ENCODE data around the gene AMOT.

Gene AMOT

DNA sequence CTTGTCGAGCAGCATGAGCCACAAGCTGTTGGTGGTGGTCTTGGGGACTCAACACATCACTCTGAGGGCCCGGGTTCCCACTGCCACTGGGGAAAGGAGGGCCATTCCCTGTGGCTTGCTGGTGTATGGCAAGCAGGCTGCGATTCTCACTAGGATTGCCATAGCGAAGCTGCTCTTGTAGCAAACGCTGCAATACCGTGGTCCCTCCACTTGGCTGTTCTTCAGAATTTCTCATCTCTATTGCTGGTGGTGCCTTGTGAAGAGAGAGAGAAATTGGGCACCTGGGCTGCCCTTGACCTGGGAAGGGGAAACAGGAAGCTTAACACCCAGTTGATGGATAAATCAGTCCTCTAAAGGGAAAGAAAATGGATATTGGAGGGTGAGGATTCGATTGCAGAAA is 17.7 kb downstream of the AMOT start:
- no peak for TF ChIP-seq FOXM1 (IDR thresholded peaks at IDR 0.05; ENCODE audit: borderline replicate concordance, low read depth)
- TF ChIP-seq CREB1 (IDR thresholded peaks at IDR 0.05; ENCODE audit: low read depth): no peak
- no peak for TF ChIP-seq YY1 (IDR thresholded peaks at IDR 0.05; ENCODE audit: low read depth)
- no peak for TF ChIP-seq TEAD4 (IDR thresholded peaks at IDR 0.05)
- TF ChIP-seq RAD21 (IDR thresholded peaks at IDR 0.05; ENCODE audit: low read depth): no peak
- TF ChIP-seq EGR1 (IDR thresholded peaks at IDR 0.05): no peak
- TF ChIP-seq, protein P1, sequence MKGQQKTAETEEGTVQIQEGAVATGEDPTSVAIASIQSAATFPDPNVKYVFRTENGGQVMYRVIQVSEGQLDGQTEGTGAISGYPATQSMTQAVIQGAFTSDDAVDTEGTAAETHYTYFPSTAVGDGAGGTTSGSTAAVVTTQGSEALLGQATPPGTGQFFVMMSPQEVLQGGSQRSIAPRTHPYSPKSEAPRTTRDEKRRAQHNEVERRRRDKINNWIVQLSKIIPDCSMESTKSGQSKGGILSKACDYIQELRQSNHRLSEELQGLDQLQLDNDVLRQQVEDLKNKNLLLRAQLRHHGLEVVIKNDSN (IDR thresholded peaks at IDR 0.05): no peak
- no peak for TF ChIP-seq CEBPB (IDR thresholded peaks at IDR 0.05)
- no peak for TF ChIP-seq NFIC (IDR thresholded peaks at IDR 0.05)
- TF ChIP-seq, protein P2, sequence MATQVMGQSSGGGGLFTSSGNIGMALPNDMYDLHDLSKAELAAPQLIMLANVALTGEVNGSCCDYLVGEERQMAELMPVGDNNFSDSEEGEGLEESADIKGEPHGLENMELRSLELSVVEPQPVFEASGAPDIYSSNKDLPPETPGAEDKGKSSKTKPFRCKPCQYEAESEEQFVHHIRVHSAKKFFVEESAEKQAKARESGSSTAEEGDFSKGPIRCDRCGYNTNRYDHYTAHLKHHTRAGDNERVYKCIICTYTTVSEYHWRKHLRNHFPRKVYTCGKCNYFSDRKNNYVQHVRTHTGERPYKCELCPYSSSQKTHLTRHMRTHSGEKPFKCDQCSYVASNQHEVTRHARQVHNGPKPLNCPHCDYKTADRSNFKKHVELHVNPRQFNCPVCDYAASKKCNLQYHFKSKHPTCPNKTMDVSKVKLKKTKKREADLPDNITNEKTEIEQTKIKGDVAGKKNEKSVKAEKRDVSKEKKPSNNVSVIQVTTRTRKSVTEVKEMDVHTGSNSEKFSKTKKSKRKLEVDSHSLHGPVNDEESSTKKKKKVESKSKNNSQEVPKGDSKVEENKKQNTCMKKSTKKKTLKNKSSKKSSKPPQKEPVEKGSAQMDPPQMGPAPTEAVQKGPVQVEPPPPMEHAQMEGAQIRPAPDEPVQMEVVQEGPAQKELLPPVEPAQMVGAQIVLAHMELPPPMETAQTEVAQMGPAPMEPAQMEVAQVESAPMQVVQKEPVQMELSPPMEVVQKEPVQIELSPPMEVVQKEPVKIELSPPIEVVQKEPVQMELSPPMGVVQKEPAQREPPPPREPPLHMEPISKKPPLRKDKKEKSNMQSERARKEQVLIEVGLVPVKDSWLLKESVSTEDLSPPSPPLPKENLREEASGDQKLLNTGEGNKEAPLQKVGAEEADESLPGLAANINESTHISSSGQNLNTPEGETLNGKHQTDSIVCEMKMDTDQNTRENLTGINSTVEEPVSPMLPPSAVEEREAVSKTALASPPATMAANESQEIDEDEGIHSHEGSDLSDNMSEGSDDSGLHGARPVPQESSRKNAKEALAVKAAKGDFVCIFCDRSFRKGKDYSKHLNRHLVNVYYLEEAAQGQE (IDR thresholded peaks at IDR 0.05; ENCODE audit: low read depth): no peak
- no peak for TF ChIP-seq TAF1 (IDR thresholded peaks at IDR 0.05; ENCODE audit: low read depth)
- no peak for TF ChIP-seq ZBTB7A (IDR thresholded peaks at IDR 0.05; ENCODE audit: low read depth)
- TF ChIP-seq TCF12 (IDR thresholded peaks at IDR 0.05; ENCODE audit: low read depth): no peak
- TF ChIP-seq, protein P3, sequence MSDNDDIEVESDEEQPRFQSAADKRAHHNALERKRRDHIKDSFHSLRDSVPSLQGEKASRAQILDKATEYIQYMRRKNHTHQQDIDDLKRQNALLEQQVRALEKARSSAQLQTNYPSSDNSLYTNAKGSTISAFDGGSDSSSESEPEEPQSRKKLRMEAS (IDR thresholded peaks at IDR 0.05): no peak
- no peak for TF ChIP-seq EP300 (IDR thresholded peaks at IDR 0.05; ENCODE audit: borderline replicate concordance)

DNA sequence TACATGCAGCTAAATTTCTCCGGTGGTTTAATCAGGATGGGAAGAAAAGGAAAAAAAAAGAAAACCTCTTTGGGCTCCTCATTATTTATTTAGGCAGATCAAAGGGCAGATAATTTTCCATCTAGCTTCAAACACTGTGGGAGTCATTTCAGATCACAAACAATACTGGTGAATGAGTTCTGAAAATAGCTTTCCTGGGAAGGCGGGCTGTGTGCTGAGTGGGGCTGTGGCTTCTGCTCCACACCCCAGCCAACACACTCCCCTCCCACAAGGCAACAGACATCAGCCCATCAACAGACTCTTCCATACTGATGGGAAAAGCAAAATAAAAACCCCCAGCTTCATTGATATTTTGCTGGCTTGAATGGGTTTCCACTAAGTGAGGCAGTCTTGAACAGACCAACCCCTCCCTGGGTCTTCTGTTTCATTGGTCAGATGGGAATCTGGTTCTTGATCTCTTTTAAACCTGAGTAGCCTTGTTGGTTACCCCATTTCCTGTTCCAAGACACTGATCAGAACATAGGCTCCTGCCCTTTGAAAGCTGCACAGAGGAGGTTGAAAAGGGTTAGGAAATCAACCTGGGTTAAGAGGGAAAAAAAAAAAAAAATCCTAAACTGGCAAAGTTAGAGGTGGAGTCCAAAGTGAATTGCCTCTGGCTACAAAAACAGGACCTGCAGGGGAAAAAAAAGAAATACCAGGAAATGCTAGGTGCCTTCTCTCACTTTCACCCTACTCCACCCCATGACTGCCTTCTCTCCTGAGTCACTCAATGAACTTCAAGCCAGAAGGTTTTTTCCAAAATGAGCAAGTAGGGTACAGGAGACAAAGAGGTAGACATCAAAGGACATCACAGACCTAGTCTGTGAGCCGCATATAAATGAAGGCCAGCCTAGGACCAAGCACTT is 20.0 kb downstream of the AMOT start:
- TF ChIP-seq, protein P2 (IDR thresholded peaks at IDR 0.05; ENCODE audit: low read depth): no peak
- TF ChIP-seq, protein P1 (IDR thresholded peaks at IDR 0.05): no peak
- no peak for TF ChIP-seq FOXM1 (IDR thresholded peaks at IDR 0.05; ENCODE audit: borderline replicate concordance, low read depth)

DNA sequence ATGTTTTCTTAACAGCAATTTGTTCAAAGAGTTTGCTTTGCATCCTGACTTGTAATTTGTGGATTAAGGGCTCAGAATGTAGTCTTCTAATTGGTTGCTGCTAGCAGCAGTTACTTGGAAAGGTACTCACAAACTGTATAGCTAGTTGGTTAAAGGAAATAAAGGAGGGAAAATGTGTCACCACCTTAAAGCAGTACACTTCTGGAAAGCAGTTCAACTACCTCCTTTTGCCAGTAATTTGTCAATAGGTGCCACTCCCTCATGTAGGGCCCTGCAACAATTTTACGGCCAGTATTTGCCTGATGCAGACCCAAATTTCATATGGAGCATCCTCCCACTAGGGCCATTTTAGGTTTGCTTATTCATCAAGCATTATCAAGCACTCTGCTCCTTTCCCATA is 20.8 kb downstream of the AMOT start:
- no peak for TF ChIP-seq ZBTB7A (IDR thresholded peaks at IDR 0.05; ENCODE audit: low read depth)
- TF ChIP-seq CREB1 (IDR thresholded peaks at IDR 0.05; ENCODE audit: low read depth): no peak
- TF ChIP-seq, protein P2 (IDR thresholded peaks at IDR 0.05; ENCODE audit: low read depth): no peak
- TF ChIP-seq FOXM1 (IDR thresholded peaks at IDR 0.05; ENCODE audit: borderline replicate concordance, low read depth): no peak
- no peak for TF ChIP-seq EGR1 (IDR thresholded peaks at IDR 0.05)
- TF ChIP-seq, protein P1 (IDR thresholded peaks at IDR 0.05): no peak
- TF ChIP-seq, protein P3 (IDR thresholded peaks at IDR 0.05): no peak
- TF ChIP-seq RAD21 (IDR thresholded peaks at IDR 0.05; ENCODE audit: low read depth): no peak
- no peak for TF ChIP-seq YY1 (IDR thresholded peaks at IDR 0.05; ENCODE audit: low read depth)
- TF ChIP-seq EP300 (IDR thresholded peaks at IDR 0.05; ENCODE audit: borderline replicate concordance): no peak
- TF ChIP-seq TEAD4 (IDR thresholded peaks at IDR 0.05): no peak
- TF ChIP-seq NFIC (IDR thresholded peaks at IDR 0.05): no peak
